ENCODE data around the gene SNRNP25. TPM values are rescaled to one million over a fixed set of nuclear protein-coding genes. Genes with fewer than 3 reads are reported as not detected.

Gene SNRNP25
- polyA plus RNA-seq, 1 donor from 2014 or later: 39.1 TPM

DNA sequence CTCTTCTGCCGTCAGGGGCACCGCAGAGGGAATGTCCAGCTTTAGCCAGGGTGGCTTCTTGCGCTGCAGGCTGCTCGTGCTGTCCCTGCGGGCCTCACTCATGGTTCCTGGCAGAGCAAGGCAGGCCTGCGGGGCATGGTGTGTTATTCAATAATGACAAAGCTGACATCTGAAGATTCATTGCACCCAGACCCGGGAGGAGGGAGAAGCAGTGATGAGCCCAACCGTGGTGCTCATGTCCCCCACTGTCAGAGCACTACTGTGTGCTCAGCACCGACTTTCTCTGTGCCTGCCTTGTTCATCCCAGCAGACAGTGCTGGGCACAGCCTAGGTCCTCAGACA, 11.3 kb downstream of the SNRNP25 start:
- H3K27ac Mint-ChIP-seq: peak overlapping the region in 1 of 3 donors; percentile 62
- H3K9me3 Mint-ChIP-seq: no peaks in the 10 kb centered on the region
- H3K27me3 Mint-ChIP-seq: peaks cover 4% of the 10 kb centered on the region
- no peaks in the 10 kb centered on the region for H3K36me3 Mint-ChIP-seq
- H3K4me1 Mint-ChIP-seq: peaks cover 0 to 2% (median 2%) of the 10 kb centered on the region in 3 donors
- H3K4me3 Mint-ChIP-seq: no peak overlapping the region

DNA sequence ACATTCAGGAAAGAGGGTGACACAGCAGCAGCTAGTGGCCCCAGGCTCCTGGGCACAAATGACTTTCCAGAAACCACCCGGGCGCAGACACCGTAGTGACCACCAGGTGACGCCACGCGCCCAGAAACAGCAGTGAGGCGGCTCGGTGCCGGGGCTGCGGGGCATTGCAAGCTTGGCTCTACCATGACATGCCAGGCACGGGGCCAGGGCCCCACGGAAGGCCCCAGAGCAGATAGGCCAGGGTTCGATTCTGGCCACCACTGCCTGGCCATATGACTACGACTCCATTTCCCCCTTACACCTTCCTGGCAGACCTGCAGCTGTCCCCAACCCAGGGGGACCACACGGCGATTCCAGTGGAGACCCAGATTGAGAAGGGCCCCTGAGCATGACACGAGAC, 12.1 kb downstream of the SNRNP25 start:
- H3K4me3 Mint-ChIP-seq: peak overlapping the region in 1 of 4 donors; percentile 5
- H3K36me3 Mint-ChIP-seq: no peaks in the 10 kb centered on the region
- no peaks in the 10 kb centered on the region for H3K9me3 Mint-ChIP-seq

DNA sequence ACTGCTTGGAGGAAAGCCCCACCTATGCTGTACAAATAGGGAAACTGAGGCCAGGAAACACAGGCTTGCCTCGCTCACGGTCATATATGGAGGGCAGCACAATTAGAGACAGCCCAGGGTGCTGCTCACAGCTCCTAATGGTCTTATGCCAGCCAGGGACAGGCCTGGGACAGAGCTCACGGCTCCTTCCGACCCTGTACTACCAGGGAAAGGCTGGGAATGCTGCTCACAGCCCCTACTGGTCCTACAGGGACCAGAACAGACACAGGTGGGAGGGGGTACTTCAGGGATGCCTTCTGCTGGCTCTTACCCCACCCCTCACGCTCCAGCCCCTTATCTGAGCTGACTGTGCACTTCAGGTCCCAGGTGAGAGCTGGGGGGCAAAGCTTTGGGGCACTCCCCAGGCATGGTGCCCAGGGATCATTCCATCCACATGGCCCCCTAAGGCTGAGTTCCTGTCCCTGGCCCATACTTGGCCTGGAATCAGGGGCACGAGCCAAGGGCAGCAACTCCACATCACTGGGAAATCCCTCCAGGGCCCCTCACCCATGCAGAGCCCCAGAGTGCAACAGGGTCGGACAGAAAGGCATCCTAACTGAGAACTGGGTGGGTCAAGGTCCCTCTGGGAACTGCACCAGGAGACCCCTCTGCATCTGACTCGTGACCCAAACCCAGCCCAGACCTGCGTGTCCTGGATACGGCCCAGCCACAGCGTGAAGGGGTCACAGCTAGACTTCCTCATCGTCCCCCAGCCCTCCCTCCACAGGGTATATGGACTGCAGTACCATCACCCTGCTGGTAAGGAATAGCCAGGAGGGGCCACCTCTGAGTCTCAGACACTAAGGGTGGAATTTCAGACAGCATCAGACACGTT, 12.9 kb downstream of the SNRNP25 start:
- Mint-ChIP-seq H3K36me3 (no peaks in the 10 kb centered on the region), H3K4me1 (peaks cover 0 to 2% (median 2%) of the 10 kb centered on the region in 3 donors), H3K27ac (no peak overlapping the region), H3K4me3 (no peak overlapping the region), H3K9me3 (no peaks in the 10 kb centered on the region), H3K27me3 (peaks cover 9% of the 10 kb centered on the region)

More for the DNA sequence above, 12.1 kb downstream of the SNRNP25 start:
- Mint-ChIP-seq H3K27ac (no peak overlapping the region), H3K4me1 (peaks cover 0 to 2% (median 2%) of the 10 kb centered on the region in 3 donors), H3K27me3 (peaks cover 5% of the 10 kb centered on the region)

DNA sequence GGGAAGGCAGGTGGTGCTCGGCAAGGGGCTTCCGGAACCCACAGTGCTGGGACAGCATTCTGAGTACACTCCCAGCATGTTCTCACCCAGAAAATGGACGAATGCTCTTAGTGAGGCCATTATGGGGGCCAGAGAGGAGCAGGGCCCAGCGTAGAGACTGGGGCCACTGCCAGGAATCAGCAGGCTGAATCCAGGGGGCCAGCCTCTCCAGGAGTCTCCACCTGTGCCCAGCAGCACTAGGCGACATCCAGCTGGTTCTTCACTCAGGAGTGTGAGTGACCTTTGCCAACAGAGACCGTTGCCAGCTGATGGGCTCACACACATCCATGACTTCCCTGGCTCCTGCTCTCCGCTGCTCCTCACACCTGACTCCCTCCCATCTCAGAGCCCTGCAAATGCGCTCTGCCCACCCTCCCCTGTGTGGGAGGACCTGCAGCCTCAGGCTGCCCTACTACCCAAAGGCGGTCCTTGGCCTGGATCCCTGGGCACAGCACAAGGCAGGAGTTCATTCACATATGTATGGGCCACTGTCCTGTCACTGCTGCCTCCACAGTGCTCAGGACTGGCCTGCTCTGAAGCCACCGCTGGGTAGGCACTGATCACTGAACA, 13.7 kb downstream of the SNRNP25 start:
- Mint-ChIP-seq H3K4me3 (no peak overlapping the region), H3K36me3 (no peaks in the 10 kb centered on the region), H3K27me3 (peaks cover 12% of the 10 kb centered on the region), H3K9me3 (no peaks in the 10 kb centered on the region), H3K27ac (no peak overlapping the region), H3K4me1 (peaks cover 0 to 2% (median 2%) of the 10 kb centered on the region in 3 donors)

DNA sequence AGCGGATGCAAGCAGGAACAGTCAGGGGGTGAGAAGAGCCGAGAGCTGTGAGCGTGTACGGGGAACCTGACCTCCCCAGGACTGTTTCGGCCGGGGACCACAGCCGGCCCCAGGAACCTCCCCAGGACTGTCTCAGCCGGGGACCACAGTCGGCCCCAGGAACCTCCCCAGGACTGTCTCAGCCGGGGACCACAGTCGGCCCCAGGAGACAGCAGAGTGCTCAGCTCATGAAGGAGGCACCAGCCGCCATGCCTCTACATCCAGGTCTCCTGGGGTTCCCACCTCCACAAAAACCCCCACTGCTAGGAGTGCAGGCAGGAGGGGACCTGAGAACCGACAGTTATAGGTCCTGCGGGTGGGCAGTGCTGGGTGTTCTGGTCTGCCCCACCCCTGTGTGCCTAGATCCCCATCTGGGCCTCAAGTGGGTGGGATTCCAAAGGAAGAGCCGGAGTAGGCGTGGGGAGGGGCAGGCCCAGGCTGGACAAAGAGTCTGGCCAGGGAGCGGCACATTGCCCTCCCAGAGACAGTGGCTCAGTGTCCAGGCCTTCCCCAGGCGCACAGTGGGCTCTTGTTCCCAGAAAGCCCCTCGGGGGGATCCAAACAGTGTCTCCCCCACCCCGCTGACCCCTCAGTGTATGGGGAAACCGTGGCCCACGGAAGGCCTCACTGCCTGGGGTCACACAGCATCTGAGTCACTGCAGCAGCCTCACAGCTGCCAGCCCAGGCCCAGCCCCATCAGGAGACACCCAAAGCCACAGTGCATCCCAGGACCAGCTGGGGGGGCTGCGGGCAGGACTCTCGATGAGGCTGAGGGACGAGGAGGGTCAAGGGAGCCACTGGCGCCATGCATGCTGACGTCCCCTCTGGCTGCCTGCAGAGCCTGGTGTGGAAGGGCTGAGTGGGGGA, 14.5 kb downstream of the SNRNP25 start:
- H3K9me3 Mint-ChIP-seq: no peaks in the 10 kb centered on the region
- H3K4me1 Mint-ChIP-seq: peaks cover 0 to 6% (median 5%) of the 10 kb centered on the region in 3 donors
- H3K4me3 Mint-ChIP-seq: no peak overlapping the region
- H3K36me3 Mint-ChIP-seq: no peaks in the 10 kb centered on the region
- H3K27ac Mint-ChIP-seq: no peak overlapping the region
- H3K27me3 Mint-ChIP-seq: peaks cover 16% of the 10 kb centered on the region

DNA sequence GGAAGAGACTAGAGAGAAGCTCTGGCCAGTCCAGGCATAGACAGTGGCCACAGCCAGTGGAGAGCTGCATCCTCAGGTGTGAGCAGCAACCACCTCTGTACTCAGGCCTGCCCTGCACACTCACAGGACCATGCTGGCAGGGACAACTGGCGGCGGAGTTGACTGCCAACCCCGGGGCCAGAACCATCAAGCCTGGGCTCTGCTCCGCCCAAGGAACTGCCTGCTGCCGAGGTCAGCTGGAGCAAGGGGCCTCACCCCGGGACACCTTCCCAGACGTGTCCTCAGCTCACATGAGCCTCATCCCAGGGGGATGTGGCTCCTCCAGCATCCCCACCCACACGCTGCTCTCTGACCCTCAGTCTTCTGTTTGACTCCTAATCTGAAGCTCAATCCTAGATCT, 15.6 kb downstream of the SNRNP25 start:
- H3K9me3 Mint-ChIP-seq: no peaks in the 10 kb centered on the region
- H3K36me3 Mint-ChIP-seq: no peaks in the 10 kb centered on the region
- peaks cover 0 to 6% (median 5%) of the 10 kb centered on the region in 3 donors for H3K4me1 Mint-ChIP-seq
- H3K27me3 Mint-ChIP-seq: peaks cover 17% of the 10 kb centered on the region
- no peak overlapping the region for H3K27ac Mint-ChIP-seq
- no peak overlapping the region for H3K4me3 Mint-ChIP-seq

DNA sequence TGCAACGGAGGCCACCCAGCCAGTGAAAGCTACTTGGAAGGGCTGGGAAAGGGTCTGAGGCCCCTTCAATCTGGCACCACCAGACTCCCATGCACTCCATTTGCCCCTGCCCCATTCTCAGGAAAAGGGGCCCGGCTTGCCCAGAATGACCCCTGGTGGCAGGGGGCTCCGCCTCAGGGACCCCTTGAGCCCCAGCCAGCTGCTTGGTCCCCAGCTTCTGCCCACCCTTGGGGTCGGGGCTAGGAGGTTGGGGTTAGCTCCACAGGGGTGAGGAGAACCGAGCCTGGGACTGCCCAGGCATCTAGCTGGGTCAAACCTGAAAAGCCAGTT, 17.5 kb downstream of the SNRNP25 start:
- Mint-ChIP-seq H3K4me3 (peak overlapping the region in 1 of 4 donors; percentile 66), H3K36me3 (no peaks in the 10 kb centered on the region), H3K4me1 (peaks cover 0 to 6% (median 3%) of the 10 kb centered on the region in 3 donors), H3K27ac (no peak overlapping the region), H3K27me3 (peaks cover 14% of the 10 kb centered on the region), H3K9me3 (no peaks in the 10 kb centered on the region)

DNA sequence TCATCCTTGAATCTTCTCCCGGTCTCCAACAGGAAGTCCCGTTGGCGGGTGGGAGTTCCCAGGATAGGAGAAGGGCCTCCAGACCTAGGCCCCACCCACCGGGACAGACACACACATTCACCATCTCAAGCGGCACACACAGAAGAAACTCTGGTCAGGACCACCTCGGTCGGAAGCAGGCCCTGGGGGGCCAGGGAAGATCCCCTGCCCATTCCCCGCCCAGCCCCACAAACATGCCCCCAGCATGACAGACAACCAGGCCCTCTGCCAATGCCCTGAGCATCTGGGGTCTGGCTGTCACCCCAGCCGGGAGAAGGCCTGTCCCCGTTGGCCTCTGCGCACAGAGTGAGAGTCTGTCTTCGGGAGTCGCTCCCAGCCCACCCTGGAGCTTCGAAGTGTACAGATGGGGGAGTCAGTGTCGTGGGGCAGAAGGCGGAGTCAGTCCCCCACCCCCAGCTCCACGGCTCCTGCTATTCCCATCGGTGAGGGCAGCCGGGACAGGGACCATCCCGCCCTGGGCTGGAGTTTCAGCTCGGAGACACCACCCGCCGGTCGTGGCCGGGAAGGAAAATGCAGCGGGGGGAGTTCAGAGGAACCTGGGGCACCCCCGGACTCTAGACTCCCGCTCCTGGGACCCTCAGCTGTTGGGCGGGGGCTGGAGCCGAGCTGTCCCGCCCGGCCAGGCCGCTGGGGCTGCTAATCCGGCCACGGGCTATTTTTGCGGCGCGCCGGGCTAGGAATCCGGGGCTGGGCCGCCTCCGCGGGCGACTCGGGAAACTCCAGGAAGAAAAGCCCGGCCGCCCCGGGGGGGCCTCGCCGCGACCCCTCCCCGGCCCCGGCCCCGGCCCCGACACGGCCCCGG, 18.1 kb downstream of the SNRNP25 start:
- H3K4me1 Mint-ChIP-seq: peaks cover 3 to 11% (median 5%) of the 10 kb centered on the region in 3 donors
- H3K4me3 Mint-ChIP-seq: peak overlapping the region in 2 of 4 donors; percentile 51 to 66
- no peaks in the 10 kb centered on the region for H3K9me3 Mint-ChIP-seq
- peaks cover 14% of the 10 kb centered on the region for H3K27me3 Mint-ChIP-seq
- no peaks in the 10 kb centered on the region for H3K36me3 Mint-ChIP-seq
- no peak overlapping the region for H3K27ac Mint-ChIP-seq

DNA sequence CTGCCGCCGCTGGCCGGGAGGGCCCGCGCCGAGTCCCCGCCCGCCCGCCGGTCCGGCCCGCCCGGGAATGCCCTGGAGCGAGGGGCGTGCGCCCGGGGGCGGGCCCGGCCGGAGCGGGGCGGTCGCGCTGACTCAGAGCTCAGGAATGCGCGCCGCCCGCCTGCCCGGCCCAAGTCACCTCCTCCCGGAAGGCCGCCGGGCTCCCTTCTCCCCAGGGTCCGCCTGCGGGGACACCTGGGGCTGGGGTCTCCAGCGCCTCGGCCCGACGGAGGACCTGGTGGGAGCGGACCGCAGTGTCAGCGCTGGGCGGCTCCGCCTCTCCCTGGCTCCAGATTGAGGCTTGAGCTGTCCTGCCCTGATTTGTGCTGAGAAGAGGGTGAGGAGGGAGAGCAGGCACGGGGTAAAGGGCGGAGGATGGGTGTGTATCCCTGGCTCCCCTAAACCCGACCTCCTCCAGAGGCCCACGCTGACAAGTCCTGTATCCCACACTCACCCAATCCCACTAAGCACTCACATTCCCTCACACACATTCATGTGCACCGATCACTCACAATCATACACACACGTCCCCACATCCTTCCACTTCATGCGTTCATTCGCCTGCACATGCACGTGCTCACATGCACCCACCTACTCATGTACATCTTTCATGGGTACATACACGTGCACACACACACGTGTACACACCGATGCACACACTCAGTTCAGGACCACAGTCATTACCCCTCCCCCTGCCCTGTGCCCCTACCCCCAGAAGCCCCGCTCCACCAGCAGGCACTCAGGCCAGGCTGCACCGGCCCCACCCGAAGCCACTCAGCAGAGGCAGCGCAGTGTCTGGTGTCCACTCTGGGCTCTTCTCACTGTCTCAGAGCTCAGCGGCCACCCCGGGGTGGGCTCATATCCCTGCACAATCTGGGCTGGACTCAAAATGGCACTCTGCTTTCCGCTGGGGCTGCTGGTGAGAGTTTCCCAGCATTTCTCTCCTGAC, 19.2 kb downstream of the SNRNP25 start, which contains the start of gene RHBDF1:
TSS of gene RHBDF1 (minus strand) at position 71 of the 988 bp plus-strand sequence. CDS start 7,616 bp downstream, outside the sequence.
- Mint-ChIP-seq H3K27me3 (peaks cover 14% of the 10 kb centered on the region), H3K4me3 (peak within 1 kb of the TSS; percentile 67 to 96 (median 77)), H3K4me1 (peaks cover 3 to 13% (median 9%) of the 10 kb centered on the region in 3 donors), H3K9me3 (no peaks in the 10 kb centered on the region), H3K27ac (no peak within 1 kb of the TSS), H3K36me3 (no peaks in the 10 kb centered on the region)

DNA sequence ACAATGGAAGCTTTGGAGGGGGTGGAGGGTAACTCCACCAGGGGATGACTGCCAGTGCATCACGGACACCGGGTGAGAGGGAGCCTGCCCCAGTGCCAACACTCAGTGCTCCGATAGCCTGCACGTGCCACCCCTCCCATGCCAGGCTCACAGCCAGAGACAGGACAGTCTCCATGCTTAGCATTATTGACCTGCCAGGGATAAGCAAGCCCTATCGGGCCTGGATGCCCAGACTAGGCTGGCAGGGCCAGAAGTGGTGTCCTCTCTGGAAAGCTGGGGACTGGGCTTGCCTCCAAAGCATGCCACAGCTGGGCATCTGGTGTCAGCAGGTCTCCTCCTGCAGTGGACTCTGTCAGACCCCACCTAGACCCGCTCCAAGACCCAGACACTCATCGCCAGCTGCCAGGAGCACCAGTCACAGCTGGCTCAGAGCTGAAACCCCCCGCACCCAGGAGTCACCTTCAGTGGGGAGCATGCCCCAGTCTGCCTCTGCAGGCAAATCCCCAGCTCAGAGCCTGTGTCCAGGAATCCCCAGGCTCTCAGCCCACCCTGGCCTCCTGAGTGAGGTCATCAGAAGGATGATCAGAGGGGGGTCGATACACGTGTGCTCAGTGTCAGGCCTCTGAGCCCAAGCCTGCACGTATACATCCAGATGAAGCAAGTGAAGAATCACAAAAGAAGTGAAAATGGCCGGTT, 20.6 kb downstream of the SNRNP25 start:
- peaks cover 3 to 16% (median 12%) of the 10 kb centered on the region in 3 donors for H3K4me1 Mint-ChIP-seq

DNA sequence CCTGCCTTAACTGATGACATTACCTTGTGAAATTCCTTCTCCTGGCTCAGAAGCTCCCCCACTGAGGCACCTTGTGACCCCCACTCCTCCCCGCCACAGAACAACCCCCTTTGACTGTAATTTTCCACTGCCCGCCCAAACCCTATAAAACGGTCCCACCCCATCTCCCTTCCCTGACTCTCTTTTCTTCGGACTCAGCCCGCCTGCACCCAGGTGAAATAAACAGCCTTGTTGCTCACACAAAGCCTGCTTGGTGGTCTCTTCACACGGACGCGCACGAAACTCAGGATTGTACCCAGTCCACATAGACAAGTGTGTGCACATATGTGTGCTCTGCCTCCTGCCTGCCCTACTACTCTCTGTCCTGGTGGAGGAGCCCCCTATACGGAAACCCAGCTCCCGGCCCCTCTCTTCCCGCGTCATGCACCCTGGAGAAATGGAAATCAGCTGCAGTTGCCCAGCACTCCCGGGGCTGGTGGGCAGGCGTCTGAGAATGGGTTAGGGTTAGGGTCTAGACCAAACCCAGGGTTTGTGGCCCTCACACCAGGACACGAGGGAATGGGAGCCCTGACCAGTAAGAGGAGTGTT, 21.2 kb downstream of the SNRNP25 start:
- Mint-ChIP-seq H3K36me3 (no peaks in the 10 kb centered on the region), H3K9me3 (no peaks in the 10 kb centered on the region), H3K4me3 (peak overlapping the region in 1 of 4 donors; percentile 91), H3K27me3 (peaks cover 13% of the 10 kb centered on the region), H3K27ac (peak overlapping the region in 1 of 3 donors; percentile 31), H3K4me1 (peaks cover 3 to 18% (median 12%) of the 10 kb centered on the region in 3 donors)

More for the DNA sequence above, 20.6 kb downstream of the SNRNP25 start:
- Mint-ChIP-seq H3K27ac (peak overlapping the region in 1 of 3 donors; percentile 31), H3K9me3 (no peaks in the 10 kb centered on the region), H3K36me3 (no peaks in the 10 kb centered on the region), H3K4me3 (peak overlapping the region in 2 of 4 donors; percentile 4 to 79), H3K27me3 (peaks cover 13% of the 10 kb centered on the region)
